ENCODE data around the gene CNTNAP2.

CNTNAP2 gene

GRCh38 chr7:146296028-146296427 lies 179.4 kb downstream of the CNTNAP2 start:
- no peak for DNase-seq (ENCODE audit: low read depth)

- no peak for DNase-seq (ENCODE audit: low read depth)
Observed at GRCh38 chr7:146314962-146315361, 198.4 kb downstream of the CNTNAP2 start.

DNA sequence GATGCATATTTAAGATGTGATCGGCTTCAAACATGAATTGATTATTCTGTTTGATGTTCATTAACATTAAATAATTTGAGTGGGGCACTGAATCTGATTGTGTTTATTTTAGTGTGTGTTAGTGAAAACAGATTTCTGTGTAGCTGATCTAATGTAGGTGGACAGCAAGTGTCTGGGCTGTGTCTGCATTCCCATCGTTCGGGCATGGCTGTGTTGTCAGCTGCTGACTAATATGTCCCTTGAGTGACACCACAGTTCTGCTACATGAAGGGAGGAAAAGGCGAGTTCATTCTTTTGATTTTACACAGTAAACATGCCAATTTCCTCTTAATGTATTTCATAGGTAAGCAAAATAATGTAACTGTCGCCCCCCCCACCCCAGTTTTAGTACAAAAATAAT lies 203.0 kb downstream of the CNTNAP2 start:
- no peak for DNase-seq (ENCODE audit: low read depth)

GRCh38 chr7:146321301-146321700 lies 204.7 kb downstream of the CNTNAP2 start:
- DNase-seq (ENCODE audit: low read depth): no peak

- DNase-seq (ENCODE audit: low read depth): no peak
Observed at GRCh38 chr7:146331369-146331768, 214.8 kb downstream of the CNTNAP2 start.

GRCh38 chr7:146345251-146345650 lies 228.7 kb downstream of the CNTNAP2 start:
- no peak for DNase-seq (ENCODE audit: low read depth)

DNA sequence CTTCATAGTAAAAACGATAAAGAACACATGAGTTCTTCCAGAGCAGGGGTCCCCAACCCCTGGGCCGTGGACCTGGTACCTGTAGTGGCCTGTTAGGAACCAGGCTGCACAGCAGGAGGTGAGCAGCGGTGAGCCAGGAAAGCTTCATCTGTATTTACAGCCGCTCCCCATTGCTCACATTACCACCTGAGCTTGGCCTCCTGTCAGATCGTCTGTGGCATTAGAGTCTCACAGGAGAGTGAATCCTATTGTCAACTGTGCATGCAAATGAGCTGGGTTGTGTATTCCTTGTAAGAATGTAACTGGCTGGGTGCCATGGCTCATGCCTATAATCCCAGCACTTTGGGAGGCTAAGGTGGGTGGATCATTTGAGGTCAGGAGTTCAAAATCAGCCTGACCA lies 229.5 kb downstream of the CNTNAP2 start:
- no peak for DNase-seq (ENCODE audit: low read depth)

GRCh38 chr7:146355216-146355615 lies 238.6 kb downstream of the CNTNAP2 start:
- DNase-seq (ENCODE audit: low read depth): no peak

DNA sequence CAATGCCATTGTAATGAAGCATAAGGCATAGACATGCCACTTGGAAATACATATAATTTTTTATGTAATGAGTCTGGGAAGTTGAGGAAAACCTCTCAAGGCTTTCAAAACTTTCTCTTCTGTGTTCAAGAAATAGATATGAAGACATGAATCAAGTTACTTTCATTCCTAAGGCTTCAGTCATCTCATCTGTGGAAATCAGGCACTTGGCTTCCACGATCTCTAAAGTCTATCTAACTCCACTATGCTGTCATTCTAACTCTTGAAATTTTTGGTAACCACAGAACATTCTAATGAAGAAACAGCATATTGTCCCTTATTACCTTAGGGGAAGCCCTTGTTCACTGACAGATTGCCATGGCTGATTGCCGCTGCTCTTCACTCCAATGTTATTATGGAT lies 242.6 kb downstream of the CNTNAP2 start:
- no peak for DNase-seq (ENCODE audit: low read depth)

- DNase-seq (ENCODE audit: low read depth): no peak
Observed at GRCh38 chr7:146366938-146367337, 250.3 kb downstream of the CNTNAP2 start.

GRCh38 chr7:146370171-146370570 lies 253.6 kb downstream of the CNTNAP2 start:
- DNase-seq (ENCODE audit: low read depth): no peak

- DNase-seq (ENCODE audit: low read depth): no peak
Observed at GRCh38 chr7:146375170-146375569, 258.6 kb downstream of the CNTNAP2 start.

- no peak for DNase-seq (ENCODE audit: low read depth)
Observed at GRCh38 chr7:146378196-146378595, 261.6 kb downstream of the CNTNAP2 start.

DNA sequence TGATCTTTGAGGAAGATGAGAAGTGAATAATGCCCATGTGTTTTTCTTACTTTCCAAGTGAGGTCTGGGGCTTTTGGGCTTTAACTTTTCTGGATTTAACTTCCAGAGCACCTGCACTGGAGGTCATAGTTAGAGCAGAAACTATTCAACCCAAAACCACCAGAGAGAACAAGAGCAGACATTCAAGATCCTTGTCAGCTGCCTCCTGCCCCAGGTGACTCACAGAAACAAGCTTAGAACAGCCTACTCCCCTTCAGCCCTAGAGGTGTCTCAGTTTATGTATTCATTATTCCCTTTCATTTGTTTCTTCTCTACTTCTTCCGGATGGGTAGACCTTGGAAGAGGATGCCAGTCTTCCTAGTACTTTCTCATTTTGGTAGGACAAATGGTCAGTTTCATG lies 270.5 kb downstream of the CNTNAP2 start:
- no peak for DNase-seq (ENCODE audit: low read depth)

DNA sequence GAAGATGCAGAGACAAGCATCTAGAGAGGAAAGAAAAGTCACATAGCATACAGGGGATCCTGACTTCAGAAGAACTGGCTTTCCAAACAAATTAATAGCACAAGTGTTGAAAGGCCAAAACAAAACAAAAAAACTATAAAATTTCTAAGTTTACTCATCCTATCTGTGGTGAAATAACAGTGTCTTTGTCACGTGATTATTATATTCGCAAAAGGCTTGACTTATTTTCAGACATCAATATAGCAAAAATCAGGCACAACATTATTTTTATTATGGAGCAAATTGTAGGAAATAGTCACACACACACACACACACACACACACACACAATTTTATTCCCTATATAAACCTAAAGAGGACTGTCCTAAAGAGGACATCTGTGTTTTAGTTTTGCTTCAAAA lies 272.3 kb downstream of the CNTNAP2 start:
- DNase-seq (ENCODE audit: low read depth): no peak

GRCh38 chr7:146393346-146393745 lies 276.7 kb downstream of the CNTNAP2 start:
- DNase-seq (ENCODE audit: low read depth): no peak

- DNase-seq (ENCODE audit: low read depth): no peak
Observed at GRCh38 chr7:146397141-146397540, 280.5 kb downstream of the CNTNAP2 start.

DNA sequence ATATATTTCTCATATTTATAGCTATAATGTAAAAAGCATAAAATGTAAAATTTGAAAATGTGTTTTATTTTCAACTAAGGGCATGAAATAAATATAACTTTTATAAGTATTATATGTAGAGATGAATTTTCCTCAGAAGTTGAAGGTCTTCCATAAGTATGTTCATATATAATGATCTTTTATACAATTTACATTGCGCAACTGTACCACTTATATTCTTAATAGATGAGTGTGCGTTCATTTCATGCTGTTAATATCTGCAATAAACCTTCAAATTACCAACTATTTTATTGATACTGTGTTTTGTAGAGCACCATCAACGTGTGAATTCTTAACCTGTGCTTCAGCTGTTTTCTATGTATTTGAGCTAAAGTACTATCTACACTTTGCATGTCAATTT lies 285.3 kb downstream of the CNTNAP2 start:
- DNase-seq (ENCODE audit: low read depth): no peak

GRCh38 chr7:146405737-146406136 lies 289.1 kb downstream of the CNTNAP2 start:
- DNase-seq (ENCODE audit: low read depth): no peak

DNA sequence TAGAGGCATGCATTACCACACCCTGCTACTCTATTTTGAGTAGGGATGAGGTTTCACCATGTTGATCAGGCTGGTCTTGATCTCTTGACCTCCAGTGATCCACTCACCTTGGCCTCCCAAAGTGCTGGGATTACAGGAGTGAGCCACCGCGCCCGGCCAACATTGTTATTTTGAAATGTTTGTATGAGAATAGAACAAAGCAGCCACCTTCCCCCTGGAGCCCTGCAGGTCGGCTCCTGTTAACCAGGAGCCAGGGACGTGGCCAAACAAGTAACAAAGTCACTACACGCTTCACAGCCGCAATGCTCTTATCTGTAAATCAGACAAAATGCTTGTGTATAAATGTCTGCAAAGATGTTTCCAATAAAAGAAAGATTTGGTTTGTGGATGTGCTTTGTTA lies 295.4 kb downstream of the CNTNAP2 start:
- no peak for DNase-seq (ENCODE audit: low read depth)

DNA sequence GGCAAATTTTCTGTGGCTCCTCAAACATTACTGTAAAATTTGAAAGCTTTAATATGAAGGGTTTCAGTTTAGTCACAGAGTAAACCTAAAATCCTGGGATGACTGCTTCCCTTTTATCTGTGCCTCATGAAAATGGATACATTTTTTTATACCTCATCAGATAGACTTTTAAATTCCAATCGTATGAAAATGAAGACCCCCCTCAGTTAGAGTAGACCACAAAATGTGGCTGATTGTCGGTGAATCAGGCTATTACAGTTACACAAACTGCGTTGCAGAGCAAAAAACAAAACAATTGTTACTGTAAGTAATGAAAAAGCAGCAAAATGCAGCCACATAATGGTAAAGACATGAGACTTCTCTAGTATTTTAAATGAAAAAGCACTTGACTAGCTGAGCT lies 296.2 kb downstream of the CNTNAP2 start:
- no peak for DNase-seq (ENCODE audit: low read depth)

GRCh38 chr7:146414373-146414772 lies 297.8 kb downstream of the CNTNAP2 start:
- DNase-seq (ENCODE audit: low read depth): no peak

DNA sequence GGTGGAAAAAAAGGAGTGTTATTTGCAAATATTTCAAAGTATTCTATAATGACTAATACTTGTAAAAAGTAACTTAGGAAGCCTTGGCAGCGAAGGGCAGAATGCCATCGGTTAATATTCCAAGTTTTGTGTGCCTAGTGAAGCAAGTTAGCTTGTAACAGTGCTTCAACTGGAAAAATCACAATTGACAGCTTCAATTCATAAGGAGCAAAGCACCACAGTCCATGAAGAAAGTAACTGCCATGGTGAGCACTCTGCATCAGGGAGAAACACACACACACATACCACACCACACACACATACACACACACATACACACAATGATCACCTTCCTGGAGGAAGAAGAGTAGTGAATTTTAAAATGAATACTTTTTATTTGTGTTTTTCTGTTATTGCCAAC lies 298.3 kb downstream of the CNTNAP2 start:
- DNase-seq (ENCODE audit: low read depth): no peak

- no peak for DNase-seq (ENCODE audit: low read depth)
Observed at GRCh38 chr7:146417176-146417575, 300.6 kb downstream of the CNTNAP2 start.

DNA sequence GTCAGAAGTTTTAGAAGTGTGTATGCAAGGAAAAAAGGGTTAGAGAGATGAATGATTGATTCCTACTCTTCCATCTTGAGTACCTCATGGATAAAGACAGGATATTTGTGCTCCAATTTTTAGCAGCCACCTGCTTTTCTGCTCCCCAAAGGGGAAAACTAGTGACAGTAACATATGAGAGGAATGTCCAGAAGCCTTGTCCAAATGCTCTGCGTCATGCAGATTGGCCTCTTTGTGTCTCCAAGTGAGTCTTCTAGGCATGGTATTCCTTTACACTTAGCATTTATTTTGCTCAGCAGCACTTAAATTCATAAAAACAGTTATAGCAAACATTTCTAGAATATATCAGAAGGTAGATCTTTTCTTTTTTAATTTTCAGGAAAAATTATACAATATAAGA lies 306.8 kb downstream of the CNTNAP2 start:
- DNase-seq (ENCODE audit: low read depth): no peak
